Brain microvascular endothelial cell (primary cell): ENCODE results near the gene ACTN1.

ENCODE experiments used
- DNase-seq: peaks from one replicate; pipeline ENCODE4 v3.0.0-alpha.2; 2020
- H3K27ac ChIP-seq: fragments of 250-450 bp; sonication (Bioruptor Pico); 2 replicates; pipeline ENCODE4 v1.5.1; 2020; ENCODE audit warnings: mild to moderate bottlenecking, moderate library complexity
- H3K27me3 ChIP-seq: fragments of 250-450 bp; sonication (Bioruptor Pico); replicated peaks from 2 replicates; pipeline ENCODE4 v1.5.1; 2020; ENCODE audit warnings: mild to moderate bottlenecking
- H3K36me3 ChIP-seq: fragments of 250-450 bp; sonication (Bioruptor Pico); replicated peaks from 2 replicates; pipeline ENCODE4 v1.5.1; 2020; ENCODE audit warnings: mild to moderate bottlenecking
- H3K4me3 ChIP-seq: 2 replicates; pipeline ENCODE4 v1.5.1; 2011; ENCODE audit warnings: low read depth, mild to moderate bottlenecking, control low read depth, low read length, moderate library complexity
- CTCF ChIP-seq: IDR thresholded peaks from 2 replicates; pipeline ENCODE4 v1.5.1; 2011; ENCODE audit warnings: low read depth, mild to moderate bottlenecking, moderate library complexity, low read length, control low read depth, inconsistent platforms; ENCODE audit errors: missing control alignments
- in situ Hi-C: cut with HindIII; loops from 2 replicates; pipeline ENCODE4 v1.10.0; 2017; ENCODE audit warnings: low sequenced_read_pairs, low pct_ligation_motif_present

The ACTN1 gene

GRCh38 chr14:68834816-68835215 is 144.3 kb downstream of the ACTN1 start:
- Histone ChIP-seq H3K27me3 (no peaks in the 10 kb centered on the region), H3K4me3 (no peak overlapping the region), H3K36me3 (peaks cover 6% of the 10 kb centered on the region), H3K27ac (no peak overlapping the region)
- in situ Hi-C loops = no loop called here
- no peak for DNase-seq
- TF ChIP-seq CTCF = no peak

- H3K27ac ChIP-seq = no peak overlapping the region
- no peak for DNase-seq
- H3K4me3 ChIP-seq = no peak overlapping the region
- in situ Hi-C loops = no loop called here
- TF ChIP-seq CTCF = no peak
- H3K36me3 ChIP-seq = no peaks in the 10 kb centered on the region
- H3K27me3 ChIP-seq = no peaks in the 10 kb centered on the region
Measured at GRCh38 chr14:68828698-68829097, 150.4 kb downstream of the ACTN1 start.

DNA sequence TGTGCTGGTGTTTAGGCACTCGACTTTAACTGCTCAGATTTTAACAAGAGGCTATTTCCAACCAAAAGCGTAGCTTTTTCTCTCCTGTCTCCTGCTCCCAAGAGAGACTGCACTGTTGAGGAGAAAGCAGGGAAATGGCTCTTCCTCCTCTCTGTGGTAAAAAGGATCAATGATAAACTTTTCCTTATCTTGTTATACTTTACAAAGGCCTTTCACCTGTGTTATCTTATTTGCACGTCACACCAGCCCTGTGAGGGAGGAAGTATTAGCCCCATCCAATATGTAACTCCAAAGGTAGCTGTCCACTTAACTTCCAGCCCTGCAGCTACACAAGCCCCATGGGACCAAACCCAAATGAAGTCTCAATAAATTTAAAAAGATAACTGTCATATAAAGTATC is 153.4 kb downstream of the ACTN1 start:
- in situ Hi-C loops = no loop called here
- no peak overlapping the region for H3K27ac ChIP-seq

DNA sequence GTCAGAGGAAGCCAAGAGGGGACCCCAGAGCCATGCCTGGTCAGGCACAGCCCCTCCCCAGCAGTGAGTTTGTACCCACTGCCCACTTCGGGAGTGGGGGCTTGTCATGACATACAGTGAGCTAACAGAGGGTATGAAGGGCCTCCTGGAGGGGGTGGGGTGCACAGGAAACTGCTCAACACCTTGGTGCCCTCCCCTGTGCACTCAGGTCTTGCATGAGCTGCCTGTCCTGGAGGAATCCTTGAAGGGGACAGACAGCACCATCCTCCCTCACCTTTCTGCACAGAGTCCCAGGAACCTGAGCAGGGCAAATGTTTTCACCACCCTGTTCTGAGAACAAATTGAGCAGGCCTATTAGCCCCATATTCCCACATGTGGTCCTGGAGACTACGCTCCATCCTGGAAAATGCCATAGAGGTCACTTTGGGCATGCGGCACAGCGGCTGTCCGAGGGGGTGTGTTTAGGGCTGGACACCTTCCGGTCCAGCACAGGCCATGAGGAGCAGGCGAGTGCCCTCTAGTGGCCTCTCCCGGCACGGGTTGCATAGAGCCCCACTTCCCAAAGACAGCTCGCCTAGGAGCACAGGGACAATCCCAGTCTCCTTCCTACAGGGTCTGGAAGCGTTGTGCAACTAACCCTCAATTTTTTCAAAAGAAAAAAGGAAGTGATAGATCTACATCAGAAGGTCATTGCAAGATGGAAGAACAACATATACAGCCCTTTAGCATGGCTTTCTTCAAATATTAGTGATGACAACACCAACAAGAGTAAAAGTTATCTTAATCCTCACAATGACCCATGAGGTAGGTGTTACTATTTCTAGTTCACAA is 154.4 kb downstream of the ACTN1 start:
- H3K27ac ChIP-seq = no peak overlapping the region
- DNase-seq = peak; percentile 76
- H3K27me3 ChIP-seq = no peaks in the 10 kb centered on the region
- peak; percentile 98 for TF ChIP-seq CTCF
- in situ Hi-C loops = loop anchor here (25.0 kb wide), 1 partner anchor 887 kb away; no protein-coding TSS in a partner anchor
- no peaks in the 10 kb centered on the region for H3K36me3 ChIP-seq
- H3K4me3 ChIP-seq = no peak overlapping the region

More for the DNA sequence above, 153.4 kb downstream of the ACTN1 start:
- Histone ChIP-seq H3K27me3 (no peaks in the 10 kb centered on the region), H3K36me3 (no peaks in the 10 kb centered on the region), H3K4me3 (no peak overlapping the region)
- DNase-seq = no peak
- TF ChIP-seq CTCF = no peak

DNA sequence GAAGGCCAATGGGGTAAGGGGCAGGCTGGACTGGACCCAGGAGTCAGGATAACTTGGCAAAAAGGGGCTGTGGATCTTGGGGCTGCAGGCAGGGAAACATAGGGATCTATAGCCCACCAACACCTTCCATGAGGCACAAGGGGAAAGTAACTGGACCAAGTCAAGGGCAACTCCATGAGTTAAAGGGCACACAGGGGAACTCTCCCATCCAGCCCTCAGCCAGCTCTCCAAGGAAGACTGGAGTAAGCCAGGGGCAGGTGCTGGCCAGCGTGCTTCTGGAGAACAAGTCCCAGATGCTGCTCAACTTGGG is 154.9 kb downstream of the ACTN1 start:
- no peaks in the 10 kb centered on the region for H3K27me3 ChIP-seq
- no peak overlapping the region for H3K4me3 ChIP-seq
- no peak overlapping the region for H3K27ac ChIP-seq
- TF ChIP-seq CTCF = no peak
- in situ Hi-C loops = loop anchor here (25.0 kb wide), 1 partner anchor 887 kb away; no protein-coding TSS in a partner anchor
- DNase-seq = no peak
- H3K36me3 ChIP-seq = no peaks in the 10 kb centered on the region
